ENCODE measurements around the gene ZNF112.

DNA sequence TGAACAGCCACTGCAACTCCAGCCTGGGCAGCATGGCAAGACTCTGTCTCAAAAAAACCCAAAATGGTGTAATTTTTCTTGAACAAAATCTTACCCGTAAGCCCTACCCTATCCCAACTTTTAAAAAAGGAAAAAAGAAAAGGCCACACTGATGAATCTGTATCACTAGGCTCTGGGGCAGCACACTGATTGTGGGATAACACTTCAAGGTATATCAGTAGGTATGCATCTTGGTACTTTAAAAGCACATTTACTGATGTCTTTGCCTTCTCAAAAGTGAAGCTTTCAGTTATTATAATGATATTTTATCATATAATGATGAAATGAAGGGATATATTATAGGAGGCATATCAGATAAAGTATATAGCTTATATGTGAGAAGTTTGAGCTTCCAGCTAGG, 24.3 kb downstream of the ZNF112 start:
- TF ChIP-seq, protein P1, sequence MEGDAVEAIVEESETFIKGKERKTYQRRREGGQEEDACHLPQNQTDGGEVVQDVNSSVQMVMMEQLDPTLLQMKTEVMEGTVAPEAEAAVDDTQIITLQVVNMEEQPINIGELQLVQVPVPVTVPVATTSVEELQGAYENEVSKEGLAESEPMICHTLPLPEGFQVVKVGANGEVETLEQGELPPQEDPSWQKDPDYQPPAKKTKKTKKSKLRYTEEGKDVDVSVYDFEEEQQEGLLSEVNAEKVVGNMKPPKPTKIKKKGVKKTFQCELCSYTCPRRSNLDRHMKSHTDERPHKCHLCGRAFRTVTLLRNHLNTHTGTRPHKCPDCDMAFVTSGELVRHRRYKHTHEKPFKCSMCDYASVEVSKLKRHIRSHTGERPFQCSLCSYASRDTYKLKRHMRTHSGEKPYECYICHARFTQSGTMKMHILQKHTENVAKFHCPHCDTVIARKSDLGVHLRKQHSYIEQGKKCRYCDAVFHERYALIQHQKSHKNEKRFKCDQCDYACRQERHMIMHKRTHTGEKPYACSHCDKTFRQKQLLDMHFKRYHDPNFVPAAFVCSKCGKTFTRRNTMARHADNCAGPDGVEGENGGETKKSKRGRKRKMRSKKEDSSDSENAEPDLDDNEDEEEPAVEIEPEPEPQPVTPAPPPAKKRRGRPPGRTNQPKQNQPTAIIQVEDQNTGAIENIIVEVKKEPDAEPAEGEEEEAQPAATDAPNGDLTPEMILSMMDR (IDR thresholded peaks at IDR 0.05), result no peak
- no peak for TF ChIP-seq POLR2A (IDR thresholded peaks at IDR 0.05)

All from right lobe of liver (tissue), 4 donors.